PC-9 (cell line): ENCODE data around the gene SHE.

Source experiments
- CTCF ChIP-seq: fragments of 200-600 bp; sonication (generic); conservative IDR thresholded peaks from 2 replicates; pipeline ENCODE4 v1.6.1; 2017; ENCODE audit warnings: mixed run types, antibody characterized with exemption, mild to moderate bottlenecking, moderate library complexity
- EZH2 ChIP-seq: fragments of 200-600 bp; sonication (generic); IDR thresholded peaks from 2 replicates; pipeline ENCODE4 v1.8.0; 2017; ENCODE audit warnings: antibody characterized with exemption, low read depth

GRCh38 chr1:154496383-154496782 is 5.8 kb downstream of the SHE start:
- TF ChIP-seq CTCF (no peak), EZH2 (no peak)
